GM12878 (cell line): ENCODE results near the gene SLC12A5. TPM values are rescaled to one million over a fixed set of nuclear protein-coding genes. Genes with fewer than 3 reads are reported as not detected.

Source experiments
- ATAC-seq: fragments of 200-7000 bp; cut with Tn5 transposase; 3 replicates; pipeline ENCODE4 v1.9.1; 2020; ENCODE audit warnings: mild to moderate bottlenecking, moderate library complexity
- BruUV-seq: library from RNA; stranded (reverse); fragments of 400-500 nt; replicated peaks from 2 replicates; lab custom pipeline; 2021; lab: Mats Ljungman, UMichigan
- CTCF ChIA-PET: fragments of 300-600 bp; sonication (Branson Sonifier 250); formaldehyde crosslinking; extraction: SDS; loops from one replicate; lab custom pipeline; 2021; ENCODE audit warnings: inconsistent platforms; lab: Yijun Ruan, JAX
- POLR2A ChIA-PET: fragments of 350-600 bp; formaldehyde crosslinking; extraction: SDS; loops from one replicate; lab custom pipeline; 2021; ENCODE audit warnings: inconsistent platforms; lab: Charles Lee
- RAD21 ChIA-PET: fragments of 300-600 bp; sonication (Branson Sonifier 250); formaldehyde crosslinking; loops from one replicate; lab custom pipeline; 2023; ENCODE audit warnings: antibody characterized with exemption; ENCODE audit not compliant: unreplicated experiment; lab: Charles Lee
- SMC1A ChIA-PET: fragments of 300-600 bp; sonication (Branson Sonifier 250); formaldehyde crosslinking; loops from one replicate; lab custom pipeline; 2023; ENCODE audit not compliant: unreplicated experiment, uncharacterized antibody; lab: Charles Lee
- DNase-seq: peaks from one replicate; pipeline ENCODE4 v3.0.0-alpha.2; 2011; ENCODE audit warnings: low read depth, low spot score
- FAIRE-seq: peaks from 3 replicates; lab custom pipeline; 2011; peaks lifted over from hg19 to GRCh38; lab: Jason Lieb, UNC
- H2AFZ ChIP-seq: 2 replicates; pipeline ENCODE4 v1.6.0; 2011; ENCODE audit warnings: low read depth, low read length, control low read depth; ENCODE audit not compliant: control insufficient read depth
- H3K27ac ChIP-seq: 2 replicates; pipeline ENCODE4 v1.5.1; 2011; ENCODE audit warnings: control low read depth; ENCODE audit not compliant: control insufficient read depth, insufficient read depth
- H3K27me3 ChIP-seq, 2 experiments: replicated peaks in 1 of 2; 2 replicates each; pipeline versions ENCODE4 v1.6.0 to v1.6.1; 2011; ENCODE audit warnings: low read length in 1 of 2; ENCODE audit not compliant: control insufficient read depth in 2 of 2, insufficient read depth in 2 of 2
- H3K36me3 ChIP-seq, 2 experiments: 2 replicates each; pipeline ENCODE4 v1.5.1; 2011; ENCODE audit warnings: low read length in 1 of 2; ENCODE audit not compliant: control insufficient read depth in 2 of 2, insufficient read depth in 2 of 2
- H3K4me1 ChIP-seq: 2 replicates; pipeline ENCODE4 v1.6.1; 2011; ENCODE audit warnings: mild to moderate bottlenecking, low read length, moderate library complexity, mixed read lengths; ENCODE audit not compliant: control insufficient read depth, insufficient read depth
- H3K4me2 ChIP-seq: 2 replicates; pipeline ENCODE4 v1.6.0; 2011; ENCODE audit warnings: control low read depth; ENCODE audit not compliant: control insufficient read depth, insufficient read depth
- H3K4me3 ChIP-seq: fragments of 200-600 bp; sonication (generic); 2 replicates; pipeline ENCODE4 v1.5.1; 2016
- H3K79me2 ChIP-seq: 2 replicates; pipeline ENCODE4 v1.6.0; 2011; ENCODE audit warnings: low read length; ENCODE audit not compliant: control insufficient read depth, insufficient read depth
- H3K9ac ChIP-seq: 2 replicates; pipeline ENCODE4 v1.8.0; 2011; ENCODE audit warnings: low read length, control low read depth, mixed read lengths; ENCODE audit not compliant: control insufficient read depth, insufficient read depth
- H3K9me3 ChIP-seq: replicated peaks from 3 replicates; pipeline ENCODE4 v1.5.1; 2011; ENCODE audit warnings: mild to moderate bottlenecking, low read length; ENCODE audit not compliant: control insufficient read depth, insufficient read depth
- H4K20me1 ChIP-seq: 2 replicates; pipeline ENCODE4 v1.6.0; 2011; ENCODE audit not compliant: control insufficient read depth, insufficient read depth
- IRF4 ChIP-seq: IDR thresholded peaks from 2 replicates; pipeline ENCODE4 v1.6.1; 2011; ENCODE audit warnings: low read depth, low read length
- NBN ChIP-seq: fragments of 450-650 bp; IDR thresholded peaks from 2 replicates; pipeline ENCODE4 v1.6.1; 2016
- NR2F1 ChIP-seq: fragments of 450-650 bp; conservative IDR thresholded peaks from 2 replicates; pipeline ENCODE4 v1.6.1; 2017; ENCODE audit warnings: mild to moderate bottlenecking
- PKNOX1 ChIP-seq: fragments of 450-650 bp; IDR thresholded peaks from 2 replicates; pipeline ENCODE4 v1.6.1; 2016; ENCODE audit warnings: mild to moderate bottlenecking
- WGBS: methylation state at CpG from one replicate; pipeline ENCODE4 v1.1.6; 2016; ENCODE audit warnings: low lambda C conversion rate; ENCODE audit not compliant: insufficient replicate concordance, insufficient coverage; ENCODE audit errors: missing lambda C conversion rate; 5-methylcytosine and 5-hydroxymethylcytosine counted together
- in situ Hi-C: fragments of 300-500 bp; cut with MboI; formaldehyde crosslinking; loops from 9 replicates; pipeline ENCODE4 v1.14.3; 2018; ENCODE audit warnings: mixed read lengths
- intact Hi-C: fragments of 100-400 bp; cut with micrococcal nuclease; formaldehyde crosslinking; loops from one replicate; pipeline ENCODE4 v1.14.2; 2022; ENCODE audit not compliant: unreplicated experiment
- polyA plus RNA-seq, 11 experiments: library from polyadenylated mRNA; depleted of rRNA in 4 of 11; unstranded in 6 of 11; stranded (reverse) in 5 of 11; fragments of >200 nt; fragmentation: Nextera tagmentation in 4 of 11; fragmentation: Illumina TruSeq in 1 of 11; extraction: Ambion mirVana in 4 of 11; extraction: Trizol in 1 of 11; gene quantifications; 1 replicate in 1 of 11; 2 replicates in 10 of 11; pipeline versions ENCODE4 v1.2.1 to v1.2.3, GENCODE V29; 2011 to 2016; ENCODE audit warnings: inconsistent platforms in 2 of 11, missing spikeins in 2 of 11, low read depth in 1 of 11
- total RNA-seq, 4 experiments: library from RNA; depleted of rRNA in 3 of 4; stranded (reverse); fragments of >200 nt in 3 of 4; fragmentation: Illumina TruSeq in 1 of 4; extraction: Trizol in 1 of 4; gene quantifications; 2 replicates each; pipeline versions ENCODE4 v1.2.1 to v1.2.3, GENCODE V29; 2013 to 2021

SLC12A5 gene
- total and polyA plus RNA-seq, 10 of the 15 experiments (the other 5 are each of a cell fraction or from before 2014, with no cell fraction given) = 0.26 to 2.7 (median 1.2) TPM

- ChIA-PET RAD21 (interaction anchor here (1.1 kb wide), 1 partner anchor 21 kb away, joined by 3 read pairs; no protein-coding TSS in a partner anchor), SMC1A (no interaction called here), CTCF (interaction anchor here (1.1 to 2.7 kb wide), 2 partner anchors 20 to 24 kb away, joined by 3 to 21 read pairs; no protein-coding TSS in a partner anchor), POLR2A (no interaction called here)
- DNase-seq = no peak
- intact Hi-C loops = no loop called here
- no peak overlapping the region; the same call in 1 of the 2 replicates for H2AFZ ChIP-seq
- no peaks in the 10 kb centered on the region for H4K20me1 ChIP-seq
- ATAC-seq = peak; percentile 98
- no peak overlapping the region for H3K27ac ChIP-seq
- in situ Hi-C loops = no loop called here
- no TSS peak for BruUV-seq
- WGBS = 26% methylated on average over 11 of the region's 12 CpGs
- H3K4me2 ChIP-seq = no peak overlapping the region
- H3K9me3 ChIP-seq = no peaks in the 10 kb centered on the region
- no peak overlapping the region for H3K4me3 ChIP-seq
- peak; percentile 65 for FAIRE-seq
- no peaks in the 10 kb centered on the region; a peak in 1 of 4 replicates for H3K27me3 ChIP-seq
- TF ChIP-seq PKNOX1 = peak; percentile 26; the same call in 1 of the 2 replicates
- TF ChIP-seq NR2F1 = peak; percentile 74
- TF ChIP-seq IRF4 = 0 out of 2 replicates have a peak, but pooled peaks have one; percentile 26
- TF ChIP-seq NBN = no peak
- no peaks in the 10 kb centered on the region for H3K36me3 ChIP-seq
- peaks cover 18% of the 10 kb centered on the region for H3K4me1 ChIP-seq
- no peaks in the 10 kb centered on the region for H3K79me2 ChIP-seq
- no peak overlapping the region for H3K9ac ChIP-seq
These were observed 35.6 kb upstream of the SLC12A5 start for GRCh38 chr20:45993197-45993951.
